HepG2 (cell line): ENCODE data around the gene HLF. TPM values are rescaled to one million over a fixed set of nuclear protein-coding genes. Genes with fewer than 3 reads are reported as not detected.

Source experiments
- FIP1L1 ChIP-seq: fragments of 200-400 bp; formaldehyde crosslinking; IDR thresholded peaks from 2 replicates; pipeline ENCODE4 v1.6.1; 2018; ENCODE audit warnings: low read depth, mild to moderate bottlenecking, low read length, moderate library complexity, borderline replicate concordance; ENCODE audit not compliant: insufficient read depth
- FOXJ3 ChIP-seq: sonication (generic); formaldehyde crosslinking; IDR thresholded peaks from 2 replicates; pipeline ENCODE4 v1.4.0; 2020; ENCODE audit warnings: missing genetic modification reagents, mild to moderate bottlenecking, borderline replicate concordance
- FOXK1 ChIP-seq: sonication (generic); formaldehyde crosslinking; IDR thresholded peaks from 2 replicates; pipeline ENCODE4 v1.4.0; 2020; ENCODE audit warnings: low read depth, missing genetic modification reagents, borderline replicate concordance
- GPN1 ChIP-seq: sonication (generic); formaldehyde crosslinking; IDR thresholded peaks from 2 replicates; pipeline ENCODE4 v1.5.1; 2020; ENCODE audit warnings: missing genetic modification reagents, borderline replicate concordance
- KDM5B ChIP-seq: sonication (generic); formaldehyde crosslinking; IDR thresholded peaks from 2 replicates; pipeline ENCODE4 v1.4.0; 2020; ENCODE audit warnings: missing genetic modification reagents, mild to moderate bottlenecking, borderline replicate concordance
- RBM39 ChIP-seq: fragments of 200-400 bp; formaldehyde crosslinking; IDR thresholded peaks from one replicate; pipeline ENCODE4 v1.6.1; 2018; ENCODE audit warnings: antibody characterized with exemption, mild to moderate bottlenecking, low read depth, low read length; ENCODE audit not compliant: poor library complexity, severe bottlenecking
- SMAD9 ChIP-seq: sonication (generic); formaldehyde crosslinking; IDR thresholded peaks from 2 replicates; pipeline ENCODE4 v1.5.1; 2020; ENCODE audit warnings: mild to moderate bottlenecking, missing genetic modification reagents
- SMARCE1 ChIP-seq: fragments of 450-650 bp; IDR thresholded peaks from 2 replicates; pipeline ENCODE4 v1.6.1; 2017; ENCODE audit warnings: borderline replicate concordance
- TCF12 ChIP-seq, 2 experiments: fragments of 450-650 bp in 1 of 2; sonication (generic) in 1 of 2; formaldehyde crosslinking in 1 of 2; IDR thresholded peaks; 2 replicates each; pipeline versions ENCODE4 v1.6.1 to v1.8.0; 2017 to 2022; ENCODE audit warnings: antibody characterized with exemption in 1 of 2, mild to moderate bottlenecking in 1 of 2, missing genetic modification reagents in 1 of 2, moderate library complexity in 1 of 2
- TOPORS ChIP-seq: sonication (generic); formaldehyde crosslinking; IDR thresholded peaks from 2 replicates; pipeline ENCODE4 v1.8.0; 2023; ENCODE audit warnings: mild to moderate bottlenecking, missing genetic modification reagents
- ZBTB34 ChIP-seq: sonication (generic); formaldehyde crosslinking; IDR thresholded peaks from 2 replicates; pipeline ENCODE4 v1.8.0; 2022; ENCODE audit warnings: mild to moderate bottlenecking, missing genetic modification reagents
- ZFP91 ChIP-seq: sonication (generic); formaldehyde crosslinking; IDR thresholded peaks from 2 replicates; pipeline ENCODE4 v1.9.0; 2022; ENCODE audit warnings: missing genetic modification reagents, mild to moderate bottlenecking, borderline replicate concordance
- ZMAT3 ChIP-seq: sonication (generic); formaldehyde crosslinking; conservative IDR thresholded peaks from 2 replicates; pipeline ENCODE4 v1.7.0; 2021; ENCODE audit warnings: missing genetic modification reagents
- ZMYM3 ChIP-seq: sonication (generic); formaldehyde crosslinking; IDR thresholded peaks from 2 replicates; pipeline ENCODE4 v1.5.1; 2020; ENCODE audit warnings: mild to moderate bottlenecking, missing genetic modification reagents
- ZMYM4 ChIP-seq: sonication (generic); formaldehyde crosslinking; IDR thresholded peaks from 2 replicates; pipeline ENCODE4 v1.8.1; 2023; ENCODE audit warnings: mild to moderate bottlenecking, missing genetic modification reagents
- ZNF501 ChIP-seq: sonication (generic); formaldehyde crosslinking; IDR thresholded peaks from 2 replicates; pipeline ENCODE4 v1.5.1; 2020; ENCODE audit warnings: mild to moderate bottlenecking, moderate library complexity, missing genetic modification reagents
- ZNF800 ChIP-seq: sonication (generic); formaldehyde crosslinking; IDR thresholded peaks from 2 replicates; pipeline ENCODE4 v1.4.0; 2020; ENCODE audit warnings: missing genetic modification reagents
- polyA plus RNA-seq, 8 experiments: library from polyadenylated mRNA; depleted of rRNA in 3 of 8; stranded (reverse) in 7 of 8; unstranded in 1 of 8; fragments of >200 nt; fragmentation: Illumina TruSeq in 4 of 8; extraction: Trizol in 4 of 8; gene quantifications; 2 replicates each; pipeline versions ENCODE4 v1.2.1 to v1.2.3, GENCODE V29; 2011 to 2016; ENCODE audit warnings: low read depth in 4 of 8, missing spikeins in 1 of 8, mixed read lengths in 1 of 8; ENCODE audit not compliant: insufficient read depth in 1 of 8
- total RNA-seq, 5 experiments: library from RNA; depleted of rRNA; stranded (reverse); fragments of >200 nt; fragmentation: Illumina TruSeq; extraction: Trizol; gene quantifications; 2 replicates each; pipeline ENCODE4 v1.2.3, GENCODE V29; 2016; ENCODE audit warnings: low read depth in 1 of 5
- TF ChIP-seq, protein P1 (sequence below): IDR thresholded peaks from 2 replicates; pipeline ENCODE4 v1.6.1; 2016; ENCODE audit warnings: mild to moderate bottlenecking, missing biosample characterization, missing genetic modification reagents

Gene HLF
- total and polyA plus RNA-seq, 2 of the 13 experiments (the other 11 are each of a cell fraction or from before 2014, with no cell fraction given): 202 to 346 TPM

DNA sequence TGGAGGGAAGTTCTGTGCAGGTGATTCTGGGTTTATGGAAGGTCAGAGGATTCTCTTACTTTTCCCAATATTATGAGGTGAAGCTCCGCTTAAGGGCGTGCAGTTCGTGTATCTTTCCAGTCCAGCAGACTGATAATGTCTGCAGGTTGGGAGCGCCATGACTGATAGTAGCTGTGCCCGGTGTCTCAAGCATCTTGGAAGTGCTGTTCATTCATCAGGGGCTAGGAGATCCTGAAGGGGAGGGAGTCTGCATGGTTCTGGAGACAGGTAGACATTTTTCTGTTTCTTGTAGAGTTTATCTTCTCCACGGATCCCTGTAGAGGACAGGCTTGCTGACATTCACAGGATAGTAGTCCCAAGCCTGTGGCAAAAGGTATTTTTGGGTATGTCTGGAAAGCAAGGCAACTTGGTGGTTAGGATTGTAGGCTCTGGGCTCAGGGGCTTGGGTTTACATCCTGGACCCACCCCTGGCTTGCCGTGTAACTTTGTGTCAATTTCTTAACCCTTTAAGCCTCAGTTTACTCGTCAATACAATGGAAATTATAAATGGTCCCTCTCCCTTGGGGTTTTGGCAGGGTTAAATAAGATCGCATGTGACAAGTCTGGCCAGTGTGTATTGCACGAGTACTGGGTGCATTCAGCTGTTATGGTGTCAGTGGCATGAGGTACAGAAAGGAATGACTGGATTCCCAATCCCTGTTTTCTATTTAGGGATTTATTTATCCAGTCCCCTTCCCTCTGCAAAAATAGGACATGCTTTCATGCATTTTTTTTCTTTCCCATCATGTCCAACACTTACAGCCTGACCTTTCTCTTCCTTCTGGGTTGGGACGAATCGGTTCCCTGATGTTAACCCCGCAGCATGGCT, 8.2 kb downstream of the HLF start (continued):
- TF ChIP-seq ZBTB34 (CRISPR knock-in tag) (no peak), TCF12 (IDR thresholded peaks at IDR 0.05) (no peak), TCF12 (CRISPR knock-in tag; IDR thresholded peaks at IDR 0.05) (0 out of 2 replicates have a peak, but pooled peaks have one; percentile 1), ZNF501 (CRISPR knock-in tag) (0 out of 2 replicates have a peak, but pooled peaks have one; percentile 22), ZMAT3 (CRISPR knock-in tag) (0 out of 2 replicates have a peak, but pooled peaks have one; percentile 6), RBM39 (no peak), ZMYM3 (CRISPR knock-in tag) (no peak), TOPORS (CRISPR knock-in tag) (no peak), SMAD9 (no peak), SMARCE1 (no peak), ZFP91 (no peak), GPN1 (CRISPR knock-in tag) (no peak), ZMYM4 (CRISPR knock-in tag) (0 out of 2 replicates have a peak, but pooled peaks have one; percentile 23), ZNF800 (CRISPR knock-in tag) (0 out of 2 replicates have a peak, but pooled peaks have one; percentile 13), KDM5B (CRISPR knock-in tag) (no peak), FIP1L1 (no peak), FOXK1 (CRISPR knock-in tag) (peak; percentile 7; the same call in 1 of the 2 replicates), FOXJ3 (CRISPR knock-in tag) (0 out of 2 replicates have a peak, but pooled peaks have one; percentile 7)
- TF ChIP-seq, protein P1, sequence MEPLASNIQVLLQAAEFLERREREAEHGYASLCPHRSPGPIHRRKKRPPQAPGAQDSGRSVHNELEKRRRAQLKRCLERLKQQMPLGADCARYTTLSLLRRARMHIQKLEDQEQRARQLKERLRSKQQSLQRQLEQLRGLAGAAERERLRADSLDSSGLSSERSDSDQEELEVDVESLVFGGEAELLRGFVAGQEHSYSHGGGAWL: no peak
